B cell (primary cell): ENCODE data around the gene RCOR3. TPM values are rescaled to one million over a fixed set of nuclear protein-coding genes. Genes with fewer than 3 reads are reported as not detected.

ENCODE experiments used
- ATAC-seq: fragments of 200-7000 bp; cut with Tn5 transposase; one replicate; pipeline ENCODE4 v1.10.0; 2021; ENCODE audit warnings: low read depth, mild to moderate bottlenecking, moderate number of reproducible peaks, moderate library complexity
- CTCF ChIA-PET: fragments of 350-600 bp; sonication (Branson Sonifier 250); formaldehyde crosslinking; loops from one replicate; lab custom pipeline; 2021; ENCODE audit warnings: antibody characterized with exemption, inconsistent platforms; lab: Charles Lee
- POLR2A ChIA-PET: fragments of 350-600 bp; sonication (Branson Sonifier 250); formaldehyde crosslinking; loops from one replicate; lab custom pipeline; 2021; ENCODE audit warnings: antibody characterized with exemption; lab: Charles Lee
- DNase-seq: peaks from one replicate; pipeline ENCODE4 v3.0.0; 2013
- H2AFZ ChIP-seq: 2 replicates; pipeline ENCODE4 v1.6.1; 2012; ENCODE audit warnings: mild to moderate bottlenecking, low read depth, low read length; ENCODE audit not compliant: insufficient read depth, poor library complexity, severe bottlenecking
- H3K27ac ChIP-seq, 2 donors: 1 replicate in 1 of 2; 2 replicates in 1 of 2; pipeline ENCODE4 v1.5.1; 2012 to 2013; ENCODE audit warnings: low read length in 2 of 2, mild to moderate bottlenecking in 2 of 2, moderate library complexity in 1 of 2
- H3K27me3 ChIP-seq, 4 experiments: fragments of 200-600 bp in 1 of 4; sonication (generic) in 1 of 4; replicated peaks in 1 of 4; 1 replicate in 2 of 4; 2 replicates in 2 of 4; pipeline versions ENCODE4 v1.6.1 to v1.7.0; 2013 to 2016; ENCODE audit warnings: low read length in 3 of 4, mild to moderate bottlenecking in 2 of 4, mixed read lengths in 1 of 4, moderate library complexity in 1 of 4; ENCODE audit not compliant: insufficient read depth in 4 of 4, control insufficient read depth in 3 of 4; ENCODE audit errors: control extremely low read depth in 1 of 4
- H3K36me3 ChIP-seq, 2 experiments: replicated peaks in 1 of 2; 1 replicate in 1 of 2; 2 replicates in 1 of 2; pipeline versions ENCODE4 v1.6.1 to v1.7.1; 2013; ENCODE audit warnings: low read length in 1 of 2; ENCODE audit not compliant: insufficient read depth in 2 of 2, control insufficient read depth in 1 of 2; ENCODE audit errors: control extremely low read depth in 1 of 2, extremely low read depth in 1 of 2
- H3K4me1 ChIP-seq, 2 donors: fragments of 200-600 bp in 1 of 2; sonication (generic) in 1 of 2; 1 replicate in 1 of 2; 2 replicates in 1 of 2; pipeline versions ENCODE4 v1.5.1 to v1.6.1; 2013 to 2017; ENCODE audit warnings: low read length in 2 of 2; ENCODE audit not compliant: control insufficient read depth in 2 of 2, insufficient read depth in 2 of 2
- H3K4me2 ChIP-seq: replicated peaks from 2 replicates; pipeline ENCODE3; 2012; ENCODE audit warnings: mild to moderate bottlenecking, low read depth, low read length; ENCODE audit not compliant: poor library complexity, severe bottlenecking
- H3K4me3 ChIP-seq, 5 experiments: fragments of 200-600 bp in 1 of 5; sonication (generic) in 1 of 5; 1 replicate in 3 of 5; 2 replicates in 2 of 5; pipeline versions ENCODE4 v1.5.1 to v1.7.0; 2011 to 2016; ENCODE audit warnings: low read length in 4 of 5, mild to moderate bottlenecking in 4 of 5, low read depth in 2 of 5, control low read depth in 1 of 5, moderate library complexity in 1 of 5; ENCODE audit not compliant: insufficient read depth in 1 of 5; ENCODE audit errors: control extremely low read depth in 1 of 5, extremely low read depth in 1 of 5
- H3K79me2 ChIP-seq: fragments of 200-600 bp; sonication (generic); one replicate; pipeline ENCODE4 v1.6.0; 2016; ENCODE audit warnings: low read length; ENCODE audit not compliant: control insufficient read depth, insufficient read depth
- H3K9ac ChIP-seq: fragments of 200-600 bp; sonication (generic); 2 replicates; pipeline ENCODE4 v1.6.1; 2017; ENCODE audit warnings: mild to moderate bottlenecking, low read length, moderate library complexity
- H3K9me3 ChIP-seq, 3 donors: one replicate each; pipeline versions ENCODE4 v1.6.1 to v1.7.1; 2013; ENCODE audit warnings: low read length in 2 of 3; ENCODE audit not compliant: control insufficient read depth in 2 of 3, insufficient read depth in 1 of 3; ENCODE audit errors: control extremely low read depth in 1 of 3
- H4K20me1 ChIP-seq: 2 replicates; pipeline ENCODE4 v1.6.0; 2012; ENCODE audit warnings: mild to moderate bottlenecking, low read length; ENCODE audit not compliant: insufficient read depth, control insufficient read depth, poor library complexity, severe bottlenecking
- H3K27ac Mint-ChIP-seq: one replicate; pipeline ENCODE4 v1.8.0; 2021; ENCODE audit warnings: mixed read lengths
- H3K27me3 Mint-ChIP-seq: one replicate; pipeline ENCODE4 v1.8.0; 2021; ENCODE audit warnings: mixed read lengths
- H3K4me1 Mint-ChIP-seq: one replicate; pipeline ENCODE4 v1.8.0; 2021; ENCODE audit warnings: mixed read lengths
- H3K4me3 Mint-ChIP-seq: one replicate; pipeline ENCODE4 v1.8.0; 2021; ENCODE audit warnings: mixed read lengths
- H3K9me3 Mint-ChIP-seq: one replicate; pipeline ENCODE4 v1.8.0; 2022; ENCODE audit warnings: mixed read lengths; ENCODE audit not compliant: insufficient read depth
- EZH2 ChIP-seq: IDR thresholded peaks from 2 replicates; pipeline ENCODE4 v1.6.1; 2012; ENCODE audit warnings: borderline replicate concordance, low read depth, mild to moderate bottlenecking, moderate library complexity, low read length; ENCODE audit not compliant: insufficient read depth, poor library complexity, severe bottlenecking
- WGBS: methylation state at CpG from one replicate; pipeline ENCODE4 v1.1.5; 2013; ENCODE audit warnings: missing lambda C conversion rate; ENCODE audit not compliant: insufficient coverage; 5-methylcytosine and 5-hydroxymethylcytosine counted together
- intact Hi-C: fragments of 100-400 bp; cut with micrococcal nuclease; formaldehyde crosslinking; loops from one replicate; pipeline ENCODE4 v1.10.0; 2022
- polyA plus RNA-seq: library from polyadenylated mRNA; depleted of rRNA; stranded (reverse); fragments of >200 nt; gene quantifications from 2 replicates; pipeline ENCODE4 v1.2.3, GENCODE V29; 2012
- total RNA-seq, 2 donors: library from RNA; stranded (reverse); fragments of 120-200 nt in 1 of 2; gene quantifications; 1 replicate in 1 of 2; 2 replicates in 1 of 2; pipeline versions ENCODE4 v1.2.3 to v1.2.4, GENCODE V29; 2013 to 2022
- TF ChIP-seq, protein P1 (sequence below): fragments of 200-600 bp; IDR thresholded peaks from one replicate; pipeline ENCODE4 v1.8.0; 2022; ENCODE audit warnings: antibody characterized with exemption, mild to moderate bottlenecking

The RCOR3 gene
- total and polyA plus RNA-seq, 2 donors (not counting 1 experiment from before 2014, with no cell fraction given): 42.7 to 120 TPM

DNA sequence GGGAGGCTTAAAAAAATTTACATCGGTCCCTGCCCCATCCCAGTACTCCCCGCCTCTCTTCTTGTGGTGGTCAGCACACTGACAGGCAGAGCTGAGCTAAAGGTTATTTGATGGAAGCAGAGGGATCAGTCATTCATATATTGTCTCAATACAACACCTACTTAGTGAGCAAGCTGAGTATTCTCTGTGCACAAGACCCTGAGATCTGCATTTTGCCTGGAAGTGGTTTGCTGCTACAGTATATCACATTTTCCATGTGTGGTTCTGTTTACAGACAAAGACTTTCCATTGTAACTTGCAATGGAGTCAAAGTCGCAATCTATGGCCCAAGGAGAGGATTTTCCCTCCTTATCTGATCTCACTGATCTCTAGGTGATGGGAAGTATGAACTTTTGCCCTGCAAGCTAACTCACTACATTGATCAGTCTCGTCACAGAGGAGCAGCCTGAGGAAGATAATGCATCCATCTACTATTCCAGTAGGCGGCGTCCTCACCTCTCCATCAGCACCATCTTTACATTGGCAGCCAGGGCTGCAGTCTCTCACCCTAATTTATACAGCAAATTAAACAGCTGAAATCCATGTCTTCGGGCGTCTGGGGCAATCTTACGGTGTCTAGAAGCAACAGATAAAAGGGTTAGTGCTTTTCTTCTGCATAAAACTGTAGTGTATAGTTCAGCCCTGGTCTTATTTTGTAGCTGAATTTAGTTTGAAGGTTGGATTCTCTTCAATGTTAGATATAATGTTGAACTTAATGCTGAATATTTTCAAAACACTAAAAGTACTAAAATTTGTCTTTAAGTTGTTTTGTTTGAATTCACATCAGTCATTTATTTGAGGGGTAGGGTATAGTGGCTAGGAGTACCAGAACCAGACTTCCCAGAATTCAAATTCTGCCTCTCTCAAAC is 64.2 kb downstream of the RCOR3 start:
- no peaks in the 10 kb centered on the region for H3K36me3 ChIP-seq
- peaks cover 39% of the 10 kb centered on the region for H3K4me1 Mint-ChIP-seq
- 22% methylated on average over 1 of the region's 9 CpGs for WGBS

More for the DNA sequence above, 64.2 kb downstream of the RCOR3 start:
- H4K20me1 ChIP-seq: no peaks in the 10 kb centered on the region
- peak overlapping the region; percentile 16 for H3K4me2 ChIP-seq
- no peaks in the 10 kb centered on the region for H3K9me3 ChIP-seq
- H3K27me3 ChIP-seq: no peaks in the 10 kb centered on the region
- H3K9ac ChIP-seq: no peak overlapping the region
- no peak overlapping the region for H3K27ac ChIP-seq
- Mint-ChIP-seq H3K4me3 (no peak overlapping the region), H3K27ac (no peak overlapping the region), H3K9me3 (no peaks in the 10 kb centered on the region), H3K27me3 (no peaks in the 10 kb centered on the region)
- H3K4me3 ChIP-seq: no peak overlapping the region
- H3K79me2 ChIP-seq: peaks cover 55% of the 10 kb centered on the region
- ChIA-PET POLR2A (interaction anchor here (0.5 to 1.1 kb wide), 4 partner anchors 29 to 147 kb away, joined by 3 to 5 read pairs (median 4); no protein-coding TSS in a partner anchor), CTCF (interaction anchor here (0.5 to 13.8 kb wide), 43 partner anchors 9 to 355 kb away, joined by 3 to 333 read pairs (median 5); partner anchors contain the start of gene RCOR3)
- DNase-seq (peak; percentile 81), ATAC-seq (peak; percentile 56)
- peaks cover 28 to 34% of the 10 kb centered on the region in 2 donors for H3K4me1 ChIP-seq
- no peak for TF ChIP-seq EZH2
- TF ChIP-seq, protein P1, sequence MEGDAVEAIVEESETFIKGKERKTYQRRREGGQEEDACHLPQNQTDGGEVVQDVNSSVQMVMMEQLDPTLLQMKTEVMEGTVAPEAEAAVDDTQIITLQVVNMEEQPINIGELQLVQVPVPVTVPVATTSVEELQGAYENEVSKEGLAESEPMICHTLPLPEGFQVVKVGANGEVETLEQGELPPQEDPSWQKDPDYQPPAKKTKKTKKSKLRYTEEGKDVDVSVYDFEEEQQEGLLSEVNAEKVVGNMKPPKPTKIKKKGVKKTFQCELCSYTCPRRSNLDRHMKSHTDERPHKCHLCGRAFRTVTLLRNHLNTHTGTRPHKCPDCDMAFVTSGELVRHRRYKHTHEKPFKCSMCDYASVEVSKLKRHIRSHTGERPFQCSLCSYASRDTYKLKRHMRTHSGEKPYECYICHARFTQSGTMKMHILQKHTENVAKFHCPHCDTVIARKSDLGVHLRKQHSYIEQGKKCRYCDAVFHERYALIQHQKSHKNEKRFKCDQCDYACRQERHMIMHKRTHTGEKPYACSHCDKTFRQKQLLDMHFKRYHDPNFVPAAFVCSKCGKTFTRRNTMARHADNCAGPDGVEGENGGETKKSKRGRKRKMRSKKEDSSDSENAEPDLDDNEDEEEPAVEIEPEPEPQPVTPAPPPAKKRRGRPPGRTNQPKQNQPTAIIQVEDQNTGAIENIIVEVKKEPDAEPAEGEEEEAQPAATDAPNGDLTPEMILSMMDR: peak; percentile 94
- H2AFZ ChIP-seq: no peak overlapping the region
- intact Hi-C loops: loop anchor here (1.0 to 2.0 kb wide), 6 partner anchors 13 to 332 kb away; no protein-coding TSS in a partner anchor
